Suprapubic skin (tissue), 3 donors: ENCODE measurements around the gene DYRK2.

Experiments used
- EP300 ChIP-seq: sonication (generic); formaldehyde crosslinking; IDR thresholded peaks from one replicate; pipeline ENCODE4 v1.6.1; 2017; ENCODE audit warnings: antibody characterized with exemption
- POLR2A ChIP-seq, 2 donors: fragments of 450-650 bp; IDR thresholded peaks; one replicate each; pipeline ENCODE4 v1.6.1; 2017; ENCODE audit warnings: antibody characterized with exemption in 2 of 2, mild to moderate bottlenecking in 2 of 2, moderate library complexity in 2 of 2
- TF ChIP-seq, protein P1 (sequence below), 2 donors: fragments of 200-600 bp in 1 of 2; fragments of 450-650 bp in 1 of 2; sonication (generic) in 1 of 2; IDR thresholded peaks; one replicate each; pipeline ENCODE4 v1.5.1; 2016 to 2019; ENCODE audit warnings: antibody characterized with exemption in 2 of 2, mild to moderate bottlenecking in 1 of 2, moderate library complexity in 1 of 2

- no peak for TF ChIP-seq POLR2A (IDR thresholded peaks at IDR 0.05)
- TF ChIP-seq, protein P1, sequence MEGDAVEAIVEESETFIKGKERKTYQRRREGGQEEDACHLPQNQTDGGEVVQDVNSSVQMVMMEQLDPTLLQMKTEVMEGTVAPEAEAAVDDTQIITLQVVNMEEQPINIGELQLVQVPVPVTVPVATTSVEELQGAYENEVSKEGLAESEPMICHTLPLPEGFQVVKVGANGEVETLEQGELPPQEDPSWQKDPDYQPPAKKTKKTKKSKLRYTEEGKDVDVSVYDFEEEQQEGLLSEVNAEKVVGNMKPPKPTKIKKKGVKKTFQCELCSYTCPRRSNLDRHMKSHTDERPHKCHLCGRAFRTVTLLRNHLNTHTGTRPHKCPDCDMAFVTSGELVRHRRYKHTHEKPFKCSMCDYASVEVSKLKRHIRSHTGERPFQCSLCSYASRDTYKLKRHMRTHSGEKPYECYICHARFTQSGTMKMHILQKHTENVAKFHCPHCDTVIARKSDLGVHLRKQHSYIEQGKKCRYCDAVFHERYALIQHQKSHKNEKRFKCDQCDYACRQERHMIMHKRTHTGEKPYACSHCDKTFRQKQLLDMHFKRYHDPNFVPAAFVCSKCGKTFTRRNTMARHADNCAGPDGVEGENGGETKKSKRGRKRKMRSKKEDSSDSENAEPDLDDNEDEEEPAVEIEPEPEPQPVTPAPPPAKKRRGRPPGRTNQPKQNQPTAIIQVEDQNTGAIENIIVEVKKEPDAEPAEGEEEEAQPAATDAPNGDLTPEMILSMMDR (IDR thresholded peaks at IDR 0.05): no peak
- no peak for TF ChIP-seq EP300
Observed at GRCh38 chr12:67656251-67656650, 7.7 kb downstream of the DYRK2 start.
